GM18498 (cell line): ENCODE data around the gene CDK5R2.

Experiments
- ATAC-seq: cut with Tn5 transposase; IDR thresholded peaks from one replicate; pipeline ENCODE4 v1.9.1; 2021; ENCODE audit warnings: mild to moderate bottlenecking, moderate library complexity; ENCODE audit not compliant: unreplicated experiment

Gene CDK5R2

DNA sequence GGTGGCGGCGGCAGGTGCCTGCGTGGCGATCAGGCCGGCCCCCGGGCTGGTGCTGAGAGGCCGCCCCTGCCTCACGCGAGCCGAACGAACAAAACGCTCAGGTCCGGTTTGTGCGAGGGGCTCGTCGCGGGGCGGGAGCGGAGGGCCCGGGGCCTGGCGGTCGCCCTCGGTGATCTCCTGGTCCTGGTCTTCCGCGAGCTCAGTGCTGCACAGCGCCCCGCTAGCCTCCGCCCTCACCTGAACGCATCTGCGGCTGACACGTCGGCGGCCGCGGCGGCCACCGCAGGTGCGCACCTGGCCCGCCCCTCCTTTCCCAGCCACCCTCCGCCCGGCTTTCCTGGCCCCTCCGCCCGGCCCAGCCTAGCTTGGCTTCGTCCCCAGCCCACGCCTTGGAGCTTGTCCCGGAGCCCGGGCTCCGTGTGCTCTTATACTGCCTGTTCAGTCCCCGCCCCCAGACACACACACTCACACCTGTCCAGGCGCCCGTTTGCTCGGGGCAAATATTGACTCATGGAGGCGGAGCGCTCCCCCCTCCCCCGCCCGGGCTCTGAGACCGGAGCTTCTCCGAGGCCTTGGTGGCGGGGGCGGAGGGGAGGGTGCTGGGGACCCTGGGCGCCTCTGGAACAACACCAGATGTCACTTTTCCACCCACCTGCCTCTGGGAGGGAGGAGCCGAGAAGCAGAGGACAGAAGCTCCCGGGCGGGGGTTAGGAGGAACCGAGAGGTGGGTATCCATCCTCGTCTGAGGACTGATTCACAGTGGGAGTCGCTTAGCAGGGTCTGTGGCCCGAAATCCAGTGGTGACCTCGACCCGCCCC, 42.3 kb downstream of the CDK5R2 start:
- no peak for ATAC-seq

DNA sequence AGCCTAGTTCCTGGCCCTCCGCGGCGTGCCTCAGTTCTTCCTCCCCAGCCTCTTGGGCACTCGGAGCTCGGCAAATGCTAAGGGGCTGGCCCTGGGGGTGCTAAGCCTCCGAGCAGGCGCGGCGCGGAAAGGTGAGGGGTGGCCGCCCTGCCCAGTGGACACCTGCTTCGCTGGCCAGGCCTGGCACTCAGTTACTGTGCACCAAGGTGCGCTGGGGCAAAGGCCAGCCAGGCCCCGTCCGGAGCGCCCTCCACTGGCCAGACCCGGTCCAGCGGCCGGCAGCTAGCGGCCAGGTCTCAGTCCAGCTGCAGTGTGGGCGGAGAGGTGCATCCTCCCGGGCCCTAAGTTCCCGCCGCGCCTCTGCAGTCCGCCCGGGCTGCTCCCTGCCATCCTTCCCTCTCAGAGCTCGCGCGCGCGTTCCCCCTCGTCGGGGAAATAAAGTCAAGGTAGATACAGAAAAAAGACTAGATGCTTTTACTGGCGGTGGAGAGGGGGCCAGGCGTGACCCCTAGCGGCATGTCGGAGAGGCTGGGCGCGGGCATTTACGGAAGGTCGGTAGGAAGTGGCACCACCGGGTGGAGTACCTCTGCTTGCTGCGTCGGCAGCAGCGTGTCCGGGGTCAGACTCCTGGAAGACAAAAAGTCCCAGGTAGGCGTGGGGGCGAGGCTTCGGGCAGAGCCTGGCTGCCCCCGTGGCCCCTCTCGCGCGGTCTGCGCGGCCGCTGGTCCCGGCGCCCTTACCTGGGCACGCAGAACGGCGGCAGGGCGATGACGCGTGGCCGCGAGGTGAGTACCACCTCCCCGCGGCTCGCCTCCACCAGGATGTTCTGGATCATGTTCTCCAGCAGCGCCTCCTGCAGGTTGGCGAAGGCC, 43.2 kb downstream of the CDK5R2 start:
- no peak for ATAC-seq

DNA sequence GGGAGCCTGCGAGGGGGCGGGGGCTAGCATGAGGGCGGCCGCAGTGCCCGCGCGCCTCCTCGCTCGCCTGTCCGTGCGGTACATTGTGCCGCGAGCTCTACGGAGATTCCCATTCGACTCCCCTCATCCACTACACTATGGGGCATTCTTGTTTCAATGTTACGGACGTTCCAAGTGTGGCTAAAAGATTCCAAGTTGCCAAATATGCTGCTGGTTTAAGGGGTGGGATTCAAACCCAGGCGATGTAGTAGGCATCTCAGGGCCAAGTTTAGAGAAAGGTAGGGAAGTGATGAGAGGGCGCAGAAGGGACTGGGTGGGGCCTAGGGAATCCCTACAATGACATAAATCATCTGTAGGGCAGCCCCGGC, 43.8 kb downstream of the CDK5R2 start:
- ATAC-seq, result no peak

DNA sequence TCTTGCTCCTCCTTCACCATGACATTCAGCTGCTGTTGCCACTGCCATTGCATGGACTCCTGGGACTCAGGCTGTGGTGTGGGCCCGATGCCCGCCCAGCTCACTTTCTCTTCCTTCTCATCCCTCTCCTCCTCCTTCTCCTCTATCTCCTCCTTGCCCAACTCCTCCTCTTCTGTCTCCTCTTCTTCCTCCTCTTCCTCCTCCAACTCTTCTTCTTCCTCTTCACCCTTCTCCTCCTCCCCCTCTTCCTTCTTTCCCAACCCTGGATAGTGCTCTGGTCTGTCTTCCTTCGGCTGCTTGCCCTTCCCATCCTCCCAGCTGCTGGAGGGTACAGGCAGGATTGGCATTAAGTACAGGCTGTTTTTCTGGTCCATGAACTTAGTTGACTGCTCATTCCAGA, 44.5 kb downstream of the CDK5R2 start:
- no peak for ATAC-seq

DNA sequence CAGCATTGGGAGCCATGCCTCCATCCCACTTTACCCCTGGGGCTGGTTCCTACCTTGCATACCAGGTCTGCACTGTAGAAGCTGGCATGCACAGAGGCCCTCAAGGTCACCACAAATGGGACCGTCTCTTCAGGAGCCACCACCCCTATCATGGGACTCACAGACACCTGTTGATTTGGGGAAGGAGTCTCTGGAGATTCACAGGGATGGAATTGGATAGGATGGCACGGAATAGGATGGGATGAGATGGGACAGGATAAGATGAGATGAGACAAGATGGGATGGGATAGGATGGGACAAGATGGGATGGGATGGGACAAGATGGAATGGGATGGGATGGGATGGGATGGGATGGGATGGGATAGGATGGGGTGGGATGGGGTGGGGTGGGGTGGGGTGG, 49.8 kb downstream of the CDK5R2 start:
- no peak for ATAC-seq

DNA sequence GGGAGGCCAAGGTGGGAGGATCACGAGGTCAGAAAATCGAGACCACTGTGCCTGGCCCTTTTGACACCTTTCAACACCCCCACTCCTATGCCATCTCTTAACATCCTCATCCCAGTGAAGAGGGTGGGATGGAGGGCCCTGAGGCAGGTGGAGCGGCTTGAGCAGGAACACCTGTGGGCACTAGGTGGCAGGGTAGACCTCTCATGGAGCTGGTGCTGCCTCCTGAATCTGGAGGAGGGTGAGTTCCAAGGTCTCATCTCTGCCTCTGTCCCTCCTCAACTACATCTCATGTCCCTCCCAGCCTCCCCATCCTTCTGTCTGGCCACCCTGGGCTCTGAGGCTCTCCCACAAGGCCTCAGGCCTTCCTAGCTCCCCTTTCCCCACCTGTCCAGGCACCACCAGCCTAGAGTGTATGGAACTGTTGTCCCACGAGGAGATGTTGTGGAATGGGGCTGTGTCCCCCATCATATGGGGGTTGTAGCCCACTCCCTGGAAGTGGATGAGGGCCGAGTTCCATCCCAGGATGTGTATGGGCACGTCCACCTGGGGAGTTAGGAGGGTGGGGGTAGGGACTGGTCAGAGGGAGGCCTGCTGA, 50.8 kb downstream of the CDK5R2 start:
- ATAC-seq, result peak; percentile 57

DNA sequence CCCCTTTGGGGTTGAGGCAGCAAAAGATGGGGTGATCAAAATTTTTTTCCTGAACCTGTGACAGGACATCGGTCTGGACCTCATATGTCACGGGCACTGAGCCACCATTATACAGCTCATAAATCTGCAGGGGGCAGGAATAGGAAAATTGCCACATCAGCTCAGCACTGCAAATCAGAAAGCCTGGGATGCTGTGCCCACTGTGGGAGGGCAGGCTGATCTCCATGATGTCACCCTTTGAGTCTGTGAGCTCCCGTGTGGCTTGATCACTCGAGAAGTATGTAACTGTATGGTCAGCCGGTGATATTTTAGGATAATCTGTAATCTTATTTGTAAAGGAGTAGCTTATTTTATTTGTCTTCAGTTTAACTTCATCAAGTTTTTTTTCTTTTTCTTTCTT, 51.4 kb downstream of the CDK5R2 start:
- no peak for ATAC-seq
